Measurements from ENCODE around the gene ADORA2A. TPM values are rescaled to one million over a fixed set of nuclear protein-coding genes. Genes with fewer than 3 reads are reported as not detected.

Gene ADORA2A
- total RNA-seq, 1 donor from 2014 or later = 6.4 TPM

GRCh38 chr22:24419475-24419850 is 7.9 kb upstream of the ADORA2A start:
- Mint-ChIP-seq H3K4me1 (ENCODE audit: low read depth) (no peaks in the 10 kb centered on the region), H3K36me3 (ENCODE audit: insufficient read depth) (no peaks in the 10 kb centered on the region), H3K9me3 (ENCODE audit: low read depth) (no peaks in the 10 kb centered on the region), H3K4me3 (ENCODE audit: low read depth) (no peak overlapping the region), H3K27ac (no peak overlapping the region), H3K27me3 (peaks cover 5% of the 10 kb centered on the region)
- DNase-seq (ENCODE audit: low spot score, unreplicated experiment) = no peak
- TF ChIP-seq, protein P1, sequence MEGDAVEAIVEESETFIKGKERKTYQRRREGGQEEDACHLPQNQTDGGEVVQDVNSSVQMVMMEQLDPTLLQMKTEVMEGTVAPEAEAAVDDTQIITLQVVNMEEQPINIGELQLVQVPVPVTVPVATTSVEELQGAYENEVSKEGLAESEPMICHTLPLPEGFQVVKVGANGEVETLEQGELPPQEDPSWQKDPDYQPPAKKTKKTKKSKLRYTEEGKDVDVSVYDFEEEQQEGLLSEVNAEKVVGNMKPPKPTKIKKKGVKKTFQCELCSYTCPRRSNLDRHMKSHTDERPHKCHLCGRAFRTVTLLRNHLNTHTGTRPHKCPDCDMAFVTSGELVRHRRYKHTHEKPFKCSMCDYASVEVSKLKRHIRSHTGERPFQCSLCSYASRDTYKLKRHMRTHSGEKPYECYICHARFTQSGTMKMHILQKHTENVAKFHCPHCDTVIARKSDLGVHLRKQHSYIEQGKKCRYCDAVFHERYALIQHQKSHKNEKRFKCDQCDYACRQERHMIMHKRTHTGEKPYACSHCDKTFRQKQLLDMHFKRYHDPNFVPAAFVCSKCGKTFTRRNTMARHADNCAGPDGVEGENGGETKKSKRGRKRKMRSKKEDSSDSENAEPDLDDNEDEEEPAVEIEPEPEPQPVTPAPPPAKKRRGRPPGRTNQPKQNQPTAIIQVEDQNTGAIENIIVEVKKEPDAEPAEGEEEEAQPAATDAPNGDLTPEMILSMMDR (IDR thresholded peaks at IDR 0.05; ENCODE audit: unreplicated experiment) = no peak

DNA sequence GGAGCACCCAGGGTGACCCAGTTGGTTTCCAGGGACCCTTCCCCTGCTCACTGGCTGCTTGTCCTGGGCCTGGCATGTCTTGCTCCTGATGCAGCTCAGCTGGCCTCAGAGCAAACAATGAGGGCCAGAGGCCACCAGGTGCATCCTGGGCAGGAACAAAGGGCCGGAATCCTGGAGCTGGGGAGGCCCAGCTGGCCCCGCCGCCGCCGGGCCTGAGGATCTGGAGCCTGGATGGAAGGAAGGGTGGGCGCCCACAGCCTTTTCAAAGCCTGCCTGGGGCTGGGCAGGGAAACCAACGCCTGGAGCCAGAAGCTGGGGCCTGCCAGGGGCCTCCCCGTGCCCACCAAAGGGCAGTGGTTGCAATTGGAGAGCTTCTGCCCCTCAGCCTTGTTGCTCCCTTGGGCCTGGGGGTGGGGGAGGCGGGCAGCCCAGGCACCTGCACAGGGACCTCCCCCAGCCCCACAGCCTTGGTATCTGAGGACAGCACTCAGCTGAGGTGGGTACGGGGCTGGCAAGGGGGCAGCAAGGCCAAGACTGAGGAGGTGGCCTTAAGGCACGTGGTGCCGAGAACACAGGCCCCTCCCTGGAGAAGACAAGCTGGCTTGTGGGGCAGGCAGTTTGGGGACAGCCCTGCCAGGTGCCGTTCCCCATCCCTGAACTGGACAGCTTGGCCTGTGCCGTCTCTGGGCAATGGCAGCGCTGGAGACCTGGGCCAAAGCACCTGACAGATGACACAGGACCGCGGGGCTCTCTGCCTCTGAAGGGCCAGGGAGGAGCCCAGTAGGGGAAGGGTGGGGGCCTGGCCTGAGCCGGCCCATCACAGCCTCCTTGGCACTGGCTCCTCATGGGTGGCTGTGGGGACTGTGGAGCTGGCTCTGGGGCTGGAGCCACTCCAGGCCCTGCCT is 7.1 kb upstream of the ADORA2A start:
- no peaks in the 10 kb centered on the region for H3K9me3 Mint-ChIP-seq (ENCODE audit: low read depth)
- H3K4me1 Mint-ChIP-seq (ENCODE audit: low read depth) = no peaks in the 10 kb centered on the region
- no peak for DNase-seq (ENCODE audit: low spot score, unreplicated experiment)
- H3K27ac Mint-ChIP-seq = no peak overlapping the region
- no peaks in the 10 kb centered on the region for H3K36me3 Mint-ChIP-seq (ENCODE audit: insufficient read depth)
- TF ChIP-seq, protein P1 (IDR thresholded peaks at IDR 0.05; ENCODE audit: unreplicated experiment) = no peak
- H3K4me3 Mint-ChIP-seq (ENCODE audit: low read depth) = no peak overlapping the region
- H3K27me3 Mint-ChIP-seq = peaks cover 10% of the 10 kb centered on the region

- Mint-ChIP-seq H3K36me3 (ENCODE audit: insufficient read depth) (no peaks in the 10 kb centered on the region), H3K27me3 (peaks cover 16% of the 10 kb centered on the region), H3K4me1 (ENCODE audit: low read depth) (no peaks in the 10 kb centered on the region), H3K9me3 (ENCODE audit: low read depth) (no peaks in the 10 kb centered on the region), H3K4me3 (ENCODE audit: low read depth) (no peak overlapping the region), H3K27ac (peak overlapping the region; percentile 69)
- no peak for DNase-seq (ENCODE audit: low spot score, unreplicated experiment)
- TF ChIP-seq, protein P1 (IDR thresholded peaks at IDR 0.05; ENCODE audit: unreplicated experiment) = no peak
Measured at GRCh38 chr22:24420977-24421343, 6.4 kb upstream of the ADORA2A start.

DNA sequence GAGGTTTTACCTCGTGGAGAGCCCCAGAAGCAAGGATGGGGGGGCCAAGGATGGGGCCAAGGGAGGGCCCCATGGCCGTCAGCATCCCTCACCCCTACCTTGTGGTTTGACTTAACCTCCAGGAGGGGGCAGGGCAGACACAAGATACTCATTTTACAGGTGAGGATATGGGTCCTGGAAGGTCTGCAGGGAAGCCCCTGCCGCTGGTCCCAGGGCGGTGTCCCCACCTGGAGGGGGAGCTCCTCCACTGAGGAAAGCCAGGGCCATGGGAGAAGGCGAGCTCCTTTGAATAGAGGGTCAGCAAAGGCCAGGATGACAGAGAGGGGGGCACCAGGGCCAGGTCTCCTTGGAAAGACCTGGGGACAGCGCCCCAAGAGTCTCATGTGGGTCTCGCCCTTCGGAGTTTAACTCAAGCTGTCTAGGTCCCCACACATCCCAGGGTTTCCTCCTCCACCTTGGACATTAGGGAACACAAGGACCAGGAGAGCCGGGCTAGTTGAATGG is 5.9 kb upstream of the ADORA2A start:
- H3K27ac Mint-ChIP-seq = peak overlapping the region; percentile 69
- no peaks in the 10 kb centered on the region for H3K9me3 Mint-ChIP-seq (ENCODE audit: low read depth)

GRCh38 chr22:24422102-24422665 is 5.2 kb upstream of the ADORA2A start:
- Mint-ChIP-seq H3K36me3 (ENCODE audit: insufficient read depth) (no peaks in the 10 kb centered on the region), H3K4me1 (ENCODE audit: low read depth) (no peaks in the 10 kb centered on the region), H3K4me3 (ENCODE audit: low read depth) (peak overlapping the region; percentile 55), H3K9me3 (ENCODE audit: low read depth) (no peaks in the 10 kb centered on the region), H3K27ac (no peak overlapping the region), H3K27me3 (peaks cover 26% of the 10 kb centered on the region)
- no peak for DNase-seq (ENCODE audit: low spot score, unreplicated experiment)
- TF ChIP-seq, protein P1 (IDR thresholded peaks at IDR 0.05; ENCODE audit: unreplicated experiment) = no peak

More for the DNA sequence above, 5.9 kb upstream of the ADORA2A start:
- H3K4me3 Mint-ChIP-seq (ENCODE audit: low read depth) = no peak overlapping the region
- TF ChIP-seq, protein P1 (IDR thresholded peaks at IDR 0.05; ENCODE audit: unreplicated experiment) = peak; percentile 61
- DNase-seq (ENCODE audit: low spot score, unreplicated experiment) = no peak
- peaks cover 21% of the 10 kb centered on the region for H3K27me3 Mint-ChIP-seq
- no peaks in the 10 kb centered on the region for H3K36me3 Mint-ChIP-seq (ENCODE audit: insufficient read depth)
- H3K4me1 Mint-ChIP-seq (ENCODE audit: low read depth) = no peaks in the 10 kb centered on the region
